ENCODE measurements around the gene WDR36.

- TF ChIP-seq CTCF (IDR thresholded peaks at IDR 0.05) (no peak), POLR2A (IDR thresholded peaks at IDR 0.05) (no peak)
These were observed 30.5 kb upstream of the WDR36 start for GRCh38 chr5:111061618-111062017.
